ENCODE results near the gene NMBR.

DNA sequence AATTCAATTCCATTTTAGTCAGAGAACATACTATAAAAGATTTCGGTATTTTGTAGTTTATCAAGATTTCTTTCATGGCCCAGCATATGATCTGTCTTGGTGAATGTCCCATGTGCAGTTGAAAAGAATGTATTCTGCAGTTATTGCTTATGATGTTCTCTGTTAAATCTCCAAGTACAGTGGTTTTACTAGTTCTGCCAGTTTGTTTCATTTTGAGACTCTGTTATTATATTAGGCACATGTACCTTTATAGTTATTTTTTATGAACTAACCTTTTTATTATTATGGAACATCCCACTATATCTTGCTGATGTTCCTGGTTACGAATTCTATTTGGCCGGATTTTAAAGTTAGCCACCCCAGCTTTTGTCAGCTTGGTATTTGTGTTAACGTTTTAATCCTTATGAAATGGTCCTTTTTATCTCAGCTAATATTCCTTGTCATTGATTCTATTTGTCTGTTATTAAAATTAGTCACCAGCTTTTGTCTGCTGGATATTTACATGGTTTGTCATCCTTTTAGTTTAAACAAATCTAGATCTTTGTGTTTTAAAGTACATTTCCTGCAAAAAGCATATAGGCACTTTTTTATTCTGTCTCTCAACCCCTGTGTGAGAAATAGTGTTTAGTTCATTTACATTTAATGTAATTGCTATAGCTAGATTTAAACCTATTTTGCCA lies 49.1 kb upstream of the NMBR start:
- TF ChIP-seq CTCF (IDR thresholded peaks at IDR 0.05; ENCODE audit: low read depth, low read length) (no peak), POLR2A (IDR thresholded peaks at IDR 0.05; ENCODE audit: extremely low read depth, insufficient read length) (no peak)

All from NB4 (cell line).